OCI-LY3 (cell line): ENCODE measurements around the gene OTOG.

Source experiments
- EZH2phosphoT487 ChIP-seq: fragments of 200-600 bp; shearing (Covaris generic); IDR thresholded peaks from 2 replicates; pipeline ENCODE4 v1.6.1; 2018; ENCODE audit warnings: antibody characterized with exemption, mixed run types, low read depth
- TF ChIP-seq, protein P1 (sequence below): fragments of 200-600, 300-600 bp; sonication (generic); IDR thresholded peaks from 2 replicates; pipeline ENCODE4 v1.5.1; 2014; ENCODE audit warnings: antibody characterized with exemption, low read length, low read depth

DNA sequence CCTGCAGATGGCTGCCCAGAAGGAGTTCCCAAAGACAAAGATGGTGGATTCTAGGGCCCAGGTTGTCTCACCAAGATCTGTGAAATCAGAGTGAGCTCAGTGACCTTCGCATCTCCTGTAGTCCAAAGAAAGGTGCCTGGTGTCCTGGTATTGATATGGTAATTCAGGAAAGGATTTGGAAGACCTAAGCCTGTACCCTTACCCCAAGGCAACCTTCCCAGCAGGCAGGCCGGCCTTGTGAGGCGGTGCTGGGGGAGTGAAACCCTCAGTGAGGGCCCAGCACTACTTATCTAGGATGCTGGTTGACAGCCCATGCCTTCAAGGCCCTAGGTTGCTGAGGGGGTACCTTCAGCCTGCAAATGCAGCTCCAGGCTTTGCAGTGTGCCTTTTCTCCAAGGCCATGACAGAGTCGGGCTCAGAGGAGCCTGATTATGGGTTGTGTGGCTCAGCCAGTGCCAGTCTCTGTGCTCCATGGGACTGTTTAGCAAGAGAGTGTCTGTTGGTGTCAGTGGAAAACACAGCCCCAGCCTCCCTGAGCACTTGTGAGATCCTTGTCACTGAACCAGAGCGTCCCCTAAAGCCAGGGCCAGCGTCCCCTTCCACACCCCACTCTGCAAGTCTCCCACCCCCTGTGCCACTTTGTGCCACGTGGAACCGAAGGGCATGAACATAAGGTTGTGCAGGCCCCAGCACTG lies 99.5 kb downstream of the OTOG start:
- TF ChIP-seq, protein P1, sequence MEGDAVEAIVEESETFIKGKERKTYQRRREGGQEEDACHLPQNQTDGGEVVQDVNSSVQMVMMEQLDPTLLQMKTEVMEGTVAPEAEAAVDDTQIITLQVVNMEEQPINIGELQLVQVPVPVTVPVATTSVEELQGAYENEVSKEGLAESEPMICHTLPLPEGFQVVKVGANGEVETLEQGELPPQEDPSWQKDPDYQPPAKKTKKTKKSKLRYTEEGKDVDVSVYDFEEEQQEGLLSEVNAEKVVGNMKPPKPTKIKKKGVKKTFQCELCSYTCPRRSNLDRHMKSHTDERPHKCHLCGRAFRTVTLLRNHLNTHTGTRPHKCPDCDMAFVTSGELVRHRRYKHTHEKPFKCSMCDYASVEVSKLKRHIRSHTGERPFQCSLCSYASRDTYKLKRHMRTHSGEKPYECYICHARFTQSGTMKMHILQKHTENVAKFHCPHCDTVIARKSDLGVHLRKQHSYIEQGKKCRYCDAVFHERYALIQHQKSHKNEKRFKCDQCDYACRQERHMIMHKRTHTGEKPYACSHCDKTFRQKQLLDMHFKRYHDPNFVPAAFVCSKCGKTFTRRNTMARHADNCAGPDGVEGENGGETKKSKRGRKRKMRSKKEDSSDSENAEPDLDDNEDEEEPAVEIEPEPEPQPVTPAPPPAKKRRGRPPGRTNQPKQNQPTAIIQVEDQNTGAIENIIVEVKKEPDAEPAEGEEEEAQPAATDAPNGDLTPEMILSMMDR: no peak
- TF ChIP-seq EZH2phosphoT487: no peak
